ENCODE measurements around the gene GDI2.

GDI2 gene

GRCh38 chr10:5742116-5742515 lies 71.1 kb downstream of the GDI2 start:
- DNase-seq (ENCODE audit: low read depth in 2 of 2) = no peak

- no peak for DNase-seq (ENCODE audit: low read depth in 2 of 2)
These were observed 72.0 kb downstream of the GDI2 start for GRCh38 chr10:5741276-5741675.

- no peak for DNase-seq (ENCODE audit: low read depth in 2 of 2)
These were observed 74.8 kb downstream of the GDI2 start for GRCh38 chr10:5738427-5738826.

- DNase-seq (ENCODE audit: low read depth in 2 of 2) = no peak
These were observed 75.9 kb downstream of the GDI2 start for GRCh38 chr10:5737352-5737751.

GRCh38 chr10:5736591-5736990 lies 76.6 kb downstream of the GDI2 start:
- no peak for DNase-seq (ENCODE audit: low read depth in 2 of 2)

GRCh38 chr10:5735119-5735518 lies 78.1 kb downstream of the GDI2 start:
- DNase-seq (ENCODE audit: low read depth in 2 of 2) = no peak

GRCh38 chr10:5732141-5732540 lies 81.1 kb downstream of the GDI2 start:
- no peak for DNase-seq (ENCODE audit: low read depth in 2 of 2)

GRCh38 chr10:5731559-5731958 lies 81.7 kb downstream of the GDI2 start:
- no peak for DNase-seq (ENCODE audit: low read depth in 2 of 2)

GRCh38 chr10:5730766-5731165 lies 82.5 kb downstream of the GDI2 start:
- DNase-seq (ENCODE audit: low read depth in 2 of 2) = no peak

- DNase-seq (ENCODE audit: low read depth in 2 of 2) = no peak
These were observed 89.5 kb downstream of the GDI2 start for GRCh38 chr10:5723692-5724091.

GRCh38 chr10:5720182-5720581 lies 93.1 kb downstream of the GDI2 start:
- DNase-seq (ENCODE audit: low read depth in 2 of 2) = no peak

- no peak for DNase-seq (ENCODE audit: low read depth in 2 of 2)
These were observed 93.7 kb downstream of the GDI2 start for GRCh38 chr10:5719546-5719945.

Data from stimulated activated CD8-positive, alpha-beta memory T cell treated with anti-CD3 and anti-CD28 coated beads, Interleukin-7, amount 100 ng/mL, for 4 hours (primary cell).